ENCODE data around the gene PSG3. TPM values are rescaled to one million over a fixed set of nuclear protein-coding genes. Genes with fewer than 3 reads are reported as not detected.

Gene PSG3
- 0.07 to 0.18 TPM (median 0.13 TPM) in 4 of 5 replicates, not detected in the other for total RNA-seq (2022; extraction: Qiagen RNA extraction)

GRCh38 chr19:42740381-42740780, at the start of gene PSG3:
Gene PSG3 (minus strand): TSS chr19:42740481. CDS start chr19:42740384, 97 bp downstream.

Other genes with a start within 250 kb of the PSG3 start
- gene CEACAM1, start 212.0 kb downstream of the PSG3 start, total RNA-seq (2022; extraction: Qiagen RNA extraction): 1.7 to 2.3 TPM (median 2.0 TPM) in 5 replicates
- gene CEACAM8, start 145.6 kb downstream of the PSG3 start, total RNA-seq (2022; extraction: Qiagen RNA extraction): not detected in 5 replicates
- 0.08 to 0.22 TPM (median 0.14 TPM) in 5 replicates for gene PSG8, start 25.2 kb upstream of the PSG3 start, total RNA-seq (2022; extraction: Qiagen RNA extraction)
- gene PSG1, start 139.2 kb upstream of the PSG3 start, total RNA-seq (2022; extraction: Qiagen RNA extraction): 0.16 to 0.40 TPM (median 0.21 TPM) in 5 replicates
- 0.07 to 0.11 TPM in 2 of 5 replicates, not detected in the others for gene PSG6, start 177.4 kb upstream of the PSG3 start, total RNA-seq (2022; extraction: Qiagen RNA extraction)
- 0.06 to 0.11 TPM (median 0.08 TPM) in 3 of 5 replicates, not detected in the others for gene PSG7, start 196.7 kb upstream of the PSG3 start, total RNA-seq (2022; extraction: Qiagen RNA extraction)

Data from A549 treated with AZD2906 at 1 μM for 4 hours (cell line).